HFFc6 (cell line): ENCODE measurements around the gene NUTM1. TPM values are rescaled to one million over a fixed set of nuclear protein-coding genes. Genes with fewer than 3 reads are reported as not detected.
"Not testable (repeated sequence)": the region's sequence is repeated elsewhere in the genome, so short reads cannot be mapped to it uniquely, and the experiment has no call there.

Source experiments
- DNase-seq: peaks from one replicate; pipeline ENCODE4 v3.0.0-alpha.2; 2018
- H3K27ac Mint-ChIP-seq: 2 replicates; pipeline ENCODE4 v1.8.0; 2020; ENCODE audit warnings: mild to moderate bottlenecking, mixed read lengths
- H3K27me3 Mint-ChIP-seq: 2 replicates; pipeline ENCODE4 v1.8.0; 2021; ENCODE audit warnings: mild to moderate bottlenecking, moderate library complexity, mixed read lengths; ENCODE audit not compliant: insufficient read depth
- H3K36me3 Mint-ChIP-seq: 2 replicates; pipeline ENCODE4 v1.8.0; 2021; ENCODE audit warnings: low read depth, mixed read lengths
- H3K4me1 Mint-ChIP-seq: 2 replicates; pipeline ENCODE4 v1.8.0; 2020; ENCODE audit warnings: low read depth, mixed read lengths
- H3K4me3 Mint-ChIP-seq: 2 replicates; pipeline ENCODE4 v1.8.0; 2020; ENCODE audit warnings: mild to moderate bottlenecking, moderate library complexity, mixed read lengths
- H3K9me3 Mint-ChIP-seq: 2 replicates; pipeline ENCODE4 v1.8.0; 2020; ENCODE audit warnings: mild to moderate bottlenecking, mixed read lengths
- microRNA-seq: library from miRNA; unstranded; fragments of <30 nt; microRNA quantifications from one replicate; pipeline ENCODE4, GENCODE V29; 2019
- total RNA-seq, 6 experiments: library from RNA; stranded (reverse); fragmentation: NEBNext Ultra II Directional; extraction: Animal tissue kit (Norgen Biotek cat#: 25700); gene quantifications; 2 replicates in 1 of 6; 3 replicates in 5 of 6; pipeline ENCODE4 v1.2.3, GENCODE V29; 2021
- TF ChIP-seq, protein P1 (sequence below): fragments of 200-600 bp; sonication (generic); IDR thresholded peaks from 2 replicates; pipeline ENCODE4 v1.5.0; 2021; ENCODE audit warnings: antibody characterized with exemption, mild to moderate bottlenecking

NUTM1 gene
- total RNA-seq, 6 experiments from 2014 or later: not detected

DNA sequence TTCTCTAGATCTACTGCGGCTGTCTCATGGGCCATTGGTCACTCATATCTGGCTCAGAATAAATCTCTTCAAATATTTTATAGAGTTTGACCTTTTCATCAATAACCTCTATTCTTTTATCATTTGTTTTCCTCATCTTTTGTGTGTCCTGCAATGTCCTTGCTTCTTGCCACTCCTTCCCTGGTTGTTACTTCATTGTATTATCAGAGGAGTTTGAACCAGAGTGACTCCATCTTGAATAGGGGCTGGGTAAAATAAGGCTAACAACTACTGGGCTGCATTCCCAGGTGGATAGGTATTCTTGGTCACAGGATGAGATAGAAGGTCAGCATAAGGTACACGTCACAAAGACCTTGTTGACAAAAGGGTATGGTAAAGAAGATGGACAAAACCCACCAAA lies 33.7 kb downstream of the NUTM1 start:
- TF ChIP-seq, protein P1, sequence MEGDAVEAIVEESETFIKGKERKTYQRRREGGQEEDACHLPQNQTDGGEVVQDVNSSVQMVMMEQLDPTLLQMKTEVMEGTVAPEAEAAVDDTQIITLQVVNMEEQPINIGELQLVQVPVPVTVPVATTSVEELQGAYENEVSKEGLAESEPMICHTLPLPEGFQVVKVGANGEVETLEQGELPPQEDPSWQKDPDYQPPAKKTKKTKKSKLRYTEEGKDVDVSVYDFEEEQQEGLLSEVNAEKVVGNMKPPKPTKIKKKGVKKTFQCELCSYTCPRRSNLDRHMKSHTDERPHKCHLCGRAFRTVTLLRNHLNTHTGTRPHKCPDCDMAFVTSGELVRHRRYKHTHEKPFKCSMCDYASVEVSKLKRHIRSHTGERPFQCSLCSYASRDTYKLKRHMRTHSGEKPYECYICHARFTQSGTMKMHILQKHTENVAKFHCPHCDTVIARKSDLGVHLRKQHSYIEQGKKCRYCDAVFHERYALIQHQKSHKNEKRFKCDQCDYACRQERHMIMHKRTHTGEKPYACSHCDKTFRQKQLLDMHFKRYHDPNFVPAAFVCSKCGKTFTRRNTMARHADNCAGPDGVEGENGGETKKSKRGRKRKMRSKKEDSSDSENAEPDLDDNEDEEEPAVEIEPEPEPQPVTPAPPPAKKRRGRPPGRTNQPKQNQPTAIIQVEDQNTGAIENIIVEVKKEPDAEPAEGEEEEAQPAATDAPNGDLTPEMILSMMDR: no peak
- H3K4me3 Mint-ChIP-seq: no peak overlapping the region
- DNase-seq: no peak
- H3K27me3 Mint-ChIP-seq: peaks cover 17% of the 10 kb centered on the region
- H3K9me3 Mint-ChIP-seq: no peaks in the 10 kb centered on the region
- H3K27ac Mint-ChIP-seq: no peak overlapping the region
- no peaks in the 10 kb centered on the region for H3K36me3 Mint-ChIP-seq
- H3K4me1 Mint-ChIP-seq: no peaks in the 10 kb centered on the region

DNA sequence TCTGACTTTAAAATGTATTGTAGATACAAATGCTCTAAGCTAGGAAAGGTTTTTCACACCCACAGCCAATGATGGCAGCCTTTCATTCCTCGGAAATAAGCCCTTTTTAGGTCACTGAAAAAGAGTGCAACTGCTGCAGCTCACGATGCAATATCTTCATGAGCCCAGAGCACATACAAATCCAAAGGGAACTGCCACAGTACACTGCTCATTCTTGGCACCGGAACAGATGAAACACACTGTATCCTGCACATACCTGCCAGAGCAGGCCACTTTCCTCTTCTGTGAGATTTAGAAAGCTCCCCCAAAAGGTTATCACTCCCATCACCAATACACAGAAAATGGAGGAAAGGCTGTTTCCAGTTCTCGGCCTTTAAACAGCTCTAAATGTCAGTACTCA lies 37.4 kb downstream of the NUTM1 start:
- H3K36me3 Mint-ChIP-seq, H3K4me3 Mint-ChIP-seq, DNase-seq, H3K4me1 Mint-ChIP-seq, H3K9me3 Mint-ChIP-seq, H3K27ac Mint-ChIP-seq: not testable (repeated sequence)
- H3K27me3 Mint-ChIP-seq: peaks cover 17% of the 10 kb centered on the region

DNA sequence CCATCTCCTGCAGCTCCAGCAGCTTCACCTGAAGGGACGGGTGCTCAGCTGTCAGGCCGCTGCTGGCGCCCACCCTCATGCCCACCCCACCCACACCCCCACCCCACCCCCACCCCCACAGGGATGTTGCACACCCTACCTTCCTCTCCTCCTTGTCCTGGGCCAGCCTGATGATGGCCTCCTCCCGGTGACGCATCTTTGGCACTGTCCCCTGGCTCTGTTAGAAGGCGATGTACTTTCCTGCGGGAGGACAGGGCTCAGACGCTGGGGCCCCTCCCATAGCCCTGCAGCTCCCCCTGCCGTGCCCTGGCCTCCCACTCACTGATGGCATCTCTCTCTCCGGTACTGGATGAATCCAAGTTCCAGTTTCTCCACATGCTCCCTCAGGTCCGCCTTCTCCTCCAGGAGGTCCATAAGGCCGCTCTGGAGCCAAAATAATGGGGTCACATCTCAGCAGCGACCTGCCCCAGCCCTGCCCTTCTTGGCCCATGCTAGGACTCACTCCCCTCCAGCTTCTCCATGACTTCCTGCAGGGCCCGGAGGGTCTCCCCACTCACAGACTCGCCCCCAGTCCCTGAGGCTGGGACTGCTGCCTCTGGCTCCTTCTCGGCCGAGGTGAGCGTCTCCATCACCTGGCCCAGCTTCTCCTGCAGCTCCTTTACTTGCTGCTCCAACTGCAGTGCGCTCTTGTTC lies 38.9 kb downstream of the NUTM1 start:
- H3K4me1 Mint-ChIP-seq, H3K4me3 Mint-ChIP-seq, H3K36me3 Mint-ChIP-seq, DNase-seq, H3K9me3 Mint-ChIP-seq, H3K27ac Mint-ChIP-seq: not testable (repeated sequence)
- peaks cover 11% of the 10 kb centered on the region for H3K27me3 Mint-ChIP-seq

GRCh38 chr15:34389594-34390086 lies 46.5 kb downstream of the NUTM1 start:
- H3K9me3 Mint-ChIP-seq, H3K27ac Mint-ChIP-seq, H3K4me1 Mint-ChIP-seq, H3K4me3 Mint-ChIP-seq, DNase-seq, H3K27me3 Mint-ChIP-seq, H3K36me3 Mint-ChIP-seq: not testable (repeated sequence)

GRCh38 chr15:34392981-34393380 lies 49.9 kb downstream of the NUTM1 start:
- H3K4me3 Mint-ChIP-seq, H3K36me3 Mint-ChIP-seq, H3K9me3 Mint-ChIP-seq, DNase-seq, H3K4me1 Mint-ChIP-seq, H3K27ac Mint-ChIP-seq, H3K27me3 Mint-ChIP-seq: not testable (repeated sequence)

- H3K36me3 Mint-ChIP-seq, H3K4me1 Mint-ChIP-seq, H3K9me3 Mint-ChIP-seq, H3K27me3 Mint-ChIP-seq, H3K4me3 Mint-ChIP-seq, H3K27ac Mint-ChIP-seq, DNase-seq: not testable (repeated sequence)
Observed at GRCh38 chr15:34397637-34398259, 54.6 kb downstream of the NUTM1 start.

- not testable (repeated sequence) for H3K4me1 Mint-ChIP-seq, H3K36me3 Mint-ChIP-seq, H3K4me3 Mint-ChIP-seq, H3K27me3 Mint-ChIP-seq, H3K9me3 Mint-ChIP-seq, H3K27ac Mint-ChIP-seq, DNase-seq
Observed at GRCh38 chr15:34403160-34403598, 60.1 kb downstream of the NUTM1 start.

DNA sequence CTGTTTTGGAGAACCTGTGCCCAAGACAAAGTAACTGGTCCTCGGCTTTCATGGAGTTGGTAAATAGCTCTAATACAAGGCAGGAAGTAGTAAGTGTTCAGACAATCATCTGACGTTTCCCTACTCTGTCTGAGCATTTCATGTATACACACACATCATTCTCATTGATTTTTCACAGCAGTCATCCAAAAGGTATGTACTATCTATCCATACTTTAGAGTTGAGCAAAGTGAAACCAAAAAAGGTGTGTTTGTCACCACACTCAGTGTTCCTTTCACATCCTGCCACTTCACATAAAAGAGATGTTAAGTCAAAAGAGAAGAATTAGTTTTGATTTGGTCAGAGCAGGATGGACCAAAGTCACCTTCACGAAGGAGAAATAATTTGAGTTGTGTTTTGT lies 60.8 kb downstream of the NUTM1 start:
- H3K27me3 Mint-ChIP-seq, H3K4me1 Mint-ChIP-seq, H3K27ac Mint-ChIP-seq, DNase-seq, H3K4me3 Mint-ChIP-seq, H3K36me3 Mint-ChIP-seq, H3K9me3 Mint-ChIP-seq: not testable (repeated sequence)

Small RNA genes lying within 50 kb of the gene (microRNA-seq; reads per million reads assigned to microRNA genes)
- gene MIR1233-1: not detected

Other genes with a start within 250 kb of the NUTM1 start
- 100 to 1,000 TPM; 159 to 204 (median 171) TPM for gene EMC7, start 241.5 kb upstream of the NUTM1 start, total RNA-seq
- 1 to 10 TPM; 1.6 to 2.6 (median 1.9) TPM for gene PGBD4, start 241.2 kb upstream of the NUTM1 start, total RNA-seq
- 10 to 100 TPM; 27.2 to 37.1 (median 29.7) TPM for gene KATNBL1, start 133.2 kb upstream of the NUTM1 start, total RNA-seq
- 100 to 1,000 TPM; 129 to 152 (median 145) TPM for gene EMC4, start 118.3 kb upstream of the NUTM1 start, total RNA-seq
- 10 to 100 TPM in 1 of 6 experiments, 1 to 10 TPM in 5; 6.5 to 10.7 (median 8.3) TPM for gene SLC12A6, start 5.5 kb upstream of the NUTM1 start, total RNA-seq
- 100 to 1,000 TPM; 183 to 226 (median 200) TPM for gene NOP10, start 179 bp upstream of the NUTM1 start, total RNA-seq
- gene LPCAT4, start 23.9 kb downstream of the NUTM1 start, total RNA-seq: 10 to 100 TPM; 26.7 to 42.6 (median 30.8) TPM
- 1 to 10 TPM in 4 of 6 experiments, under 1 TPM in 2; 0.80 to 3.1 (median 1.6) TPM for gene GOLGA8A, start 94.5 kb downstream of the NUTM1 start, total RNA-seq
- 10 to 100 TPM; 23.0 to 35.7 (median 27.0) TPM for gene GOLGA8B, start 240.3 kb downstream of the NUTM1 start, total RNA-seq